ENCODE data around the gene ECHDC1.
"Not testable (repeated sequence)": the region's sequence is repeated elsewhere in the genome, so short reads cannot be mapped to it uniquely, and the experiment has no call there.

The ECHDC1 gene, protein sequence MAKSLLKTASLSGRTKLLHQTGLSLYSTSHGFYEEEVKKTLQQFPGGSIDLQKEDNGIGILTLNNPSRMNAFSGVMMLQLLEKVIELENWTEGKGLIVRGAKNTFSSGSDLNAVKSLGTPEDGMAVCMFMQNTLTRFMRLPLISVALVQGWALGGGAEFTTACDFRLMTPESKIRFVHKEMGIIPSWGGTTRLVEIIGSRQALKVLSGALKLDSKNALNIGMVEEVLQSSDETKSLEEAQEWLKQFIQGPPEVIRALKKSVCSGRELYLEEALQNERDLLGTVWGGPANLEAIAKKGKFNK

DNA sequence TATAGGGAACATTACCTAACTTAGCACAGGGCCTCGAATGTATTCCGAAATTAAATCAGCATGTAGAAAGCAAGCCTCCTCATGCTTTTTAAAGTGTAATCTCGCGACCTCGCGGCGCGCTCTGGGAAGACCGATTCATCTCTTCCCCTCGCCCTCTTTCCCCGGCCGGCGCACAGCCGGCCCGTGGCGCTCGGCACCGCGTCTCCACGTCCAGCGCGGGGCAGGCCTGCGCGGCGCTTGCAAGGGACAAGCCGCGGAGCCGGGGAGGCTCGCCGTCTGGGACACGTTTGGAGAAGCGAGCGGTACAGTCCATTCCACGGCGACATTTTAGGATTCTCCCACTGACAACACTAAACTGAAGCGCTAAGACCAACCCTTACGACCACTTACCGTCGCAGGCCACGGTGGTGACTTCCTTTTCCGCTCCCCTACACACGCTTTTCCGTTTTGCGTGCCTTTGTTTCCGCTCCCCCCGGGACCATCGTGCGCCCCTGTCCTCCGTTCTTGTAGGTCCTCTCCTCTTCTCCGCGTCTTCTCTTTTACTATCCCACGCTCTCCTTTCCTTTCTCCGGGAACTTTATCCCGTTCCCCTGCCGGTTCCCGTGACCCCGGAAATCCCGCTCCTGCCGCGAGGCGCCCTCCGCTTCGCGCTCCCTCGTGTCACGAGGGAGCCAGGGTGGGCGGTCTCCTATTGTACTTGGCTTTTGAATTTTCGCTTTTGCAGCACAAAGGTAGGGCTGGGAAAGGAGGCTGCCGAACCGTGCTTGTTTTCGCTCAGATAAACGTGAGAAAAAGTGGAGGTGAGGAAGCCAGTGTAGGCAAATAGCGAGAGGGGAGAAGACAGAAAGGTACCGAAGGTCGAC is at the start of gene ECHDC1:
TSS of gene ECHDC1 (minus strand) at position 664 of the 863 bp plus-strand sequence. CDS start 12,581 bp downstream, outside the sequence.
- peak; percentile 72 for DNase-seq (ENCODE audit: low spot score)

DNA sequence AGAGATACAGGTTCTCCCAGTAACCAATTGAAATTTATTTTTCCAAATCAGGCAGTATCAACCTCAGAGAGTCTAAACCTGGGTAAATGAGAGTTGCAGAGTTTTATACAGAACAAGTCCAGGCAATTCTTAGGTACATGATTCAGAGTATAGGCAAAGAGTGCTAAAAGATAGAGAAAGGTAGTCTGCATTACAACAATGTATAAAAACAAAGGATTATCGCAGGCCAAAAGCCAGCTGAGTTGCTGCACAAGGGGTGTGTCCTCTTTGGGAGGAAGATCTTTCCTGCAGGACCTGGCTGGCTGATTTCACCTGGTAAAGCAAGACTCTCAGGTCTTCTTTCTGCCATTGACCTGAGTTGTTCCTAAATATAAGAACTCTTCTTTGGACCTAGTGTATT is 48.9 kb upstream of the ECHDC1 start:
- DNase-seq (ENCODE audit: low spot score), result no peak

DNA sequence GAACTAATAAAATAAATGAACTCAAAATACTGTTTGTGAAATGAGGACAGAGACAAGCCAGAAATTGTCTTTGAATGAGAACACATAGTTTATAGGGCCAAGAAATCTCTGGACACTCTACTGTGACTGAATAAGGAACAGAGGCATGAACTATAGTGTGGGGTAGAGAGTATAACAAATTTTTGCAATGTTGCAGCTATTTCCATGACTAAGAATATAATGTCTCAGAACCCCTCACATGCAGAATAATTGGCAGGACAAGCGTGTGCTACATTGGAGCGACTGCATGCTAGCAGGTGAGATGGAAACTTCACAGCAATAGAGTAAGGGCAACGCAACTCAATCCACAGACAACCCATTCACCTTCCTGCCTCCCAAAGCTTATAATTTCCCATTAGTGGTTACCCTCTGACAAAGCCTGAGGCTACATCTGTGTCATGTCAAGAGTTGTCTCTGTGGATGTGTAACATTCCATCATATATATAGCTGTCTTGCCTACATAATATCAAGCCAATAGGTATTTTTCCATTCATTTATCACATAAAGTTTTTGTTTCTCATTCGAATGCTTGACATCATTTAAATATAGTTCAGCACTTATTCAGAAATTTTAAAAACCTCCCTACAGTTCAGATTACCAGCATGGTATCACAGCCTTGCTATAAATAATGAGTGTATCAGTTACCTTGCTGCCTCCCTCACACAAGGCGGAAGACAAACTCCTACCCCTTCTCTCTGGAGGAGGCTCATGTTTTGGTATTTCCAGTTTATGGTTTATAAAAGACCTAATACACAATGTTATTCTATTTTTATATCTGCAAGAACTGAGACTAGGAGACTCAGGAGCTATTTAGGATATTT is 47.9 kb upstream of the ECHDC1 start:
- no peak for DNase-seq (ENCODE audit: low spot score)

- DNase-seq (ENCODE audit: low spot score), result no peak
Observed at GRCh38 chr6:127389706-127390105, 46.3 kb upstream of the ECHDC1 start.

- no peak for DNase-seq (ENCODE audit: low spot score)
Observed at GRCh38 chr6:127385668-127386430, 42.4 kb upstream of the ECHDC1 start.

GRCh38 chr6:127384848-127385247 is 41.4 kb upstream of the ECHDC1 start:
- DNase-seq (ENCODE audit: low spot score), result not testable (repeated sequence)

DNA sequence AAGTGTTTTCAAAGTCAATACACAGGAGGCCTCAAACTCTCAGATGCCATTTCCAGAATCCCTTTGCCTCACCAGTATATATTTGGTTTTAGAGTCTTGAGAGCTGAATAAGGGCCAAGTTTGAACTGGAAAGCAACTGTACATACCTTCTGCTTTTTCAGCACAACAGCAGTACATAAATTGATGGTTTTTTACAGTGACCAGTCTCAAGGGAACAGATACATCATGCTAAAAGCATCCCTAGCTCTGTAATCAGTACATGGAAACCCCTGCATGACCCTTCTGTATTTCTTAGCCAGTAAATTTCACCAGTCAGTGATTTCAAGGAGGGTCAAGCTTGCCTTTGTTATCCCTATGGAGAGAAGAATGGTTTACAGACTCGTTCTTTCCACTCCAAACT is 40.6 kb upstream of the ECHDC1 start:
- no peak for DNase-seq (ENCODE audit: low spot score)

GRCh38 chr6:127382413-127382812 is 39.0 kb upstream of the ECHDC1 start:
- DNase-seq (ENCODE audit: low spot score), result no peak

DNA sequence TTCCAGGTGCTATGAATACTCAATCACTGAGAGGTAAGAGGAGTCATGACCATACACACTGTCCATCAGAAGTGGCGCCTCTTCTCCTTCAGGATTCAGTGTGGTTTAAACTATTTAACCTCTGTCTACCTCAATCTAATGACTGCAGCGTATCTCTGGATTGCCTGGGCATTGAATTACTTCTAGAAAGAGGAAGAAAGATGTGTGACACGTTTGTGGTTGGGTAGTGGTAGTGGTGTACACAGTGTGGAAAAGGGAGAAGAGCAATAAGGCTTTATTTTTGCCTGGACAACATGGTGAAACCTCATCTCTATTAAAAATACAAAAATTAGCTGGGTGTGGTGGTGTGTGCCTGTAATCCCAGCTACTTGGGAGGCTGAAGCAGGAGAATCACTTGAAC is 38.0 kb upstream of the ECHDC1 start:
- DNase-seq (ENCODE audit: low spot score), result no peak

DNA sequence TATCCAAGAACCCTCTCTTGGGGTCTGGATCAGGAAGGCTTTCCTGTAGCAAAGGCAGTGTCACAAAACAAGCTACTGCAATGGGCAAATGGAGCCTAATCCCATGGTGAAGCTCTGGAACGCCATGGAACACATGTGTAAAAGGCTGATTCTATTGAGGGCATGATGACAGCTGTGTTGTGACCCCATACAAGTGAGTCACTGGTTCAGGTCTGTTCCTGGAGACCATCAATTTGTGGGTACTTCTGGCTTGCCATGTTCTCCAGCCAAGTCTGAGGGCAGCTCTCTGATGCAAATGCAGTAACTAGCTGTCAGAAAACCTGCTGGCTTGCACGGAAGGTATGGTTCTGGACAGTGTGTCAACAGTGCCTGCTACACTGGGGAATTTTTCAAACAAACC is 33.3 kb upstream of the ECHDC1 start:
- DNase-seq (ENCODE audit: low spot score), result no peak

DNA sequence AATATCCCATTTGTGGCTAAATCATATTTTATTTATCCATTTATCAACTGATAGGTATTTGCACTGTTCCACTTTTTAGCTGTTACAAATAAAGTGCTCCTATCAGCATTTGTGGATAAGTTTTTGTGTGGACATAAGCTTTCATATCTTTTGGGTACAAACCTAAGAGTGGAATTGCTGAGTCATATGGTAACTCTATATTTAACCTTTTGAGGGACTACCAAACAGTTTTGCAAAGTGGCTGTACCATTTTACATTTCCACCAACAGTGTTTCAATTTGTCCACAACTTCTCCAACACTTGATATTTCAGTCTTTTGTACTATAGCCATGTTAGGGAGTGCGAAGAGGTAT is 23.6 kb upstream of the ECHDC1 start:
- DNase-seq (ENCODE audit: low spot score), result no peak

DNA sequence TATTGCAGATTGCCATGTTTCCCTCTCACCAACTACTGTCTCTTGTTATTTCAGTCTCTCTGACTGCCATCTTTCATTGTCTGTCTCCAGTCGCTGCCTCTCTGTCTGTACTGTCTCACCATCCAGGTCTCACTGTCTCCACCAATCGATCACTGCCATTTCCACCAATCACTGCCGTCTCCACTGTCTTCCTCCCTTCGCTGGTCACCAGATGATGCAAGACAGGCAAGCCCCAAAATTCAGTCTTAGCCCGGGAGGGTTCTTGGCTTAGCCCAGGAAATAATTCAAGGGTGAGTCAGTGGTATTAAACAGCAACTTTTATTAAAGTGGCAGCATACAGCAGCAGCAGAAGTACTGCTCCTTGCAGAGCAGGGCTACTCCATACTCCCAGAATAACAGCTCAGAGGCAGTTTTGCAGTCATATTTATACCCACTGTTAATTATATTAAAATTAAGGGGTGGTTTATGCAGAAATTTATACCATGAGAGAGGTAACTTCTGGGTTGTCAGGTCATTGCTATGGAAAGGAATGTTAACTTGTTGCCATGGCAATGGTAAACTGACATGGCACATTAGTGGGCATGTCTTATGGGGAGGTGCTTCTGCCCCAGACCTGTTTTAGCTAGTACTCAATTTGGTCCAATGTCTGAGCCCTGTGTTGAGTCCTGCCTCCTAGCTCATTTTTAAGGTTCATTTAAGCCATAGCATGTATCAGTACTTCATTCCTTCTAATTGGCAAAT is 23.0 kb upstream of the ECHDC1 start:
- no peak for DNase-seq (ENCODE audit: low spot score)

DNA sequence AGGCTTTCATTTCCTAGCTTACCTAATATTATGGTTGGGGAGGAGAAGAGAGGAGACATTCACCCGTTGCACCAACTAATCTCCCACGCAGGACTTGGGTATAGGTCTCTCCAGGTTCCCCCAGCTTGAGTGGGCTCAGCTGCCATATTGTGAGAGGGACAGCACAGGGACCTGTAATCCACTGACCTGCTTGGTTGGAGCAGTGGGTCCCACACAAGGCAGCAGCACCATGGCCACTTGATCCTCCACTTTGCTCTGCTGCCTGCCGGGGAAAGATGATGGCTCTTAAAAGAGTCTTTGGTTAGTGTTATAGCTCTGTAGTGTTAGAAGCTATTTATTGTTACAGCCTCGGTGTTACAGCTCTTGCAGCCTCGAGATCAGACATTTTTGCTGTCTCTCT is 22.5 kb upstream of the ECHDC1 start:
- no peak for DNase-seq (ENCODE audit: low spot score)

DNA sequence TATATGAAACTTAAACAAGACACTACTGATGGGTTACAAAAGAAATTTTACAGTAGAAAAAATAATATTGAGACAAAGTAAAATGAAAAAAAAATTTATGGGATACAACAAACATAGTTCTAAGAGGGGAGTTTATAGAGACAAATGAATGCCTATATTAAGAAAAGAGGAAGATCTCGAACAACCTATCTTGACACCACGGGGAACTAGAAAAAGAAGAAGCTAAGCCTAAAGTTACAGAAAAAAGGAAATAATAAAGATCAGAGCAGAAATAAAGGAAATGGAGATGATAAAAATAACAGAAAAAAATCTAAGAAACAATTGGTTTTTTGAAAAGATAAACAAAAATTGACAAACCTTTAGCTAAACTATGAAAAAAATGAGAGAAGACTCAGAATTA is 9.1 kb upstream of the ECHDC1 start:
- no peak for DNase-seq (ENCODE audit: low spot score)

GRCh38 chr6:127349980-127350379 is 6.6 kb upstream of the ECHDC1 start:
- DNase-seq (ENCODE audit: low spot score), result no peak

DNA sequence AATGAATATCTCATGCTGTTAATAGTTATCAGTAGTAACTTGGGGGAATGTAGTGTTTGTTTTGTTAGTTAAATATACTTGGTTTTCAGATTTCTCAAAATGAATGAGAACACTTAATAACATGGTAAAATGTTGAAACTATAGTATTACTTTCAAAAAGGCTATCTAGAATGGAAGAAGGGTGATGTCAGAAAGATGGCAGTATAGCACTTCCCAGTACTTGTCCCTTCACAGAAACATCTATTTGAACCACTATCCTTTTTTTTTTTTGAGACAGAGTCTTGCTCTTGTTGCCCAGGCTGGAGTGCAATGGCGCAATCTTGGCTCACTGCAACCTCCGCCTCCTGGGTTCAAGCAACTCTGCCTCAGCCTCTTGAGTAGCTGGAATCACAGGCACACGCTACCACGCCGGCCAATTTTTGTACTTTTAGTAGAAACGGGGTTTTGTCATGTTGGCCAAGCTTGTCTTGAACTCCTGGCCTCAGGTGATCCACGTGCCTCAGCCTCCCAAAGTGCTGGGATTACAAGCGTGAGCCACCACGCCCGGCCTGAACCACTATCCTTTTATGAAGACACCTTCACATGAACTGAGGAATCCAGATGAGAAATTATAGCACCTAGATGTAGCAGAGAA is 4.7 kb upstream of the ECHDC1 start:
- DNase-seq (ENCODE audit: low spot score), result no peak

GRCh38 chr6:127347178-127347577 is 3.8 kb upstream of the ECHDC1 start:
- no peak for DNase-seq (ENCODE audit: low spot score)

DNA sequence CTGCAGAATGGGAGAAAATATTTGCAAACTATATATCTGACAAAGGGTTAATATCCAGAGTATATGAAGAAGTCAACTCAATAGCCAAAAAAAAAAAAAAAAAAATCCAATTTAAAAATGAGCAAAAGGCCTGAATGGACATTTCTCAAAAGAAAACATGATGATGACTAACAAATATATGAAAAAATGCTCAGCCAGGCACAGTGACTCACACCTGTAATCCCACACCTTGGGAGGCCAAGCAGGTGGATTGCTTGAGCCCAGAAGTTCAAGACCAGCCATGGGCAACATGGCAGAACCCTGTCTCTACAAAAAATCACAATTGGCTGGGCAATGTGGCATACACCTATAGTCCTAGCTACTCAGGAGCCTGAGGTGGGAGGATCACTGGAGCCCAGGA is 2.1 kb upstream of the ECHDC1 start:
- DNase-seq (ENCODE audit: low spot score), result no peak

- DNase-seq (ENCODE audit: low spot score), result peak; percentile 13
Observed at GRCh38 chr6:127343809-127344659, 625 bp upstream of the ECHDC1 start.

All from CD4-positive, alpha-beta T cell treated with Interleukin-2 at 100 ng/mL for 4 hours (primary cell).